AG09309 (cell line): Measurements from ENCODE around the gene CD2AP.
A peak's percentile ranks its signal among the peaks of the same experiment; 100 is the strongest.
"Not testable (repeated sequence)": the region's sequence is repeated elsewhere in the genome, so short reads cannot be mapped to it uniquely, and the experiment has no call there.

Experiments used
- DNase-seq: peaks from one replicate; pipeline ENCODE4 v3.0.0-alpha.2; 2010; ENCODE audit warnings: low read depth
- H3K4me3 ChIP-seq: 2 replicates; pipeline ENCODE4 v1.5.1; 2011; ENCODE audit warnings: mild to moderate bottlenecking, low read depth, low read length, moderate library complexity; ENCODE audit not compliant: control insufficient read depth
- CTCF ChIP-seq: IDR thresholded peaks from 2 replicates; pipeline ENCODE4 v1.5.1; 2011; ENCODE audit warnings: mild to moderate bottlenecking, low read depth, low read length, inconsistent platforms; ENCODE audit not compliant: insufficient read depth, control insufficient read depth; ENCODE audit errors: missing control alignments

The CD2AP gene

DNA sequence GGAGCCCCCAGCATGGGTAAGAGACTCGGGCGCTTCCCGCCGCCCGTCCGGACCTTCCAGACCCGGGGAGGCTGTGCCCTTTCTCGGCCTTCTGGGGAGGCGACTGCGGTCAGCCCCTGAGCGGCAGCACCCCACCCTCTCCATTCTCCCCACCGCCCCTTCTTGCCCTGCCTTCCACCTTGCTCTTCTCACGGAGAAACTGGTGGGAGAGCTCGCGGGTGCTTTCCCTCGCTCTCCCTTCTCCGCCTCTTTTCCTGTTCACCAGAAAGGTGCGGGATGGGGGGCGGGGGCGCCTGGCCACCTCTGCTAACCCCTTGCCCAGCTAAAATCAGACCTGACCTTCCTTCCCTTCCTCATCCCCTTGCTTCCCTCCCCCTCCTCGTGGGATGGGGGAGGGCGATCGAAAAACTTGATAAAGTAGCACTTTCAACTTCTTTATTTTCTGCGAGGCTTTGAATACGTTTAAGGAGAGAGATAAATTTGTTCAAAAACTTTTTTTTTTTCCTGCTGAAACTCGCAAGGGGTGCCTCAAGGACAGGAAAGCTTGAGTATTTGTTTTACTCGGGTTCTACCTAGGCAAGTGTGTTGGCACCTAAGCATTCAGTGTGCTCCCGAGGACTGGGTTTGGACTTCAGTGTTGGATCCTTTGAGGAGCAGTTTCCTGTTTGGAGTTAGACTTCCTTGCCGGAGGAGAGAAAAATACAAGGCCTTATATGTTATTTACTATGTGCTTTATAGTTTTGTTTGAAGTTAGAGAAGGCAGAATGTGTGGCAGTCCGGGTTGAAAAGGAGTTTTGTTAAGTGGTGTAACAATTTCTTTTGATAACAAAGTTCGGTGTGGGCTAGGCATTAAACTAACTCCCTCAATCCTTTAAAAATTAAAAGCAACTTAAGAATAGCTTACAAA lies 897 bp downstream of the CD2AP start:
- no peak for DNase-seq
- no peak for TF ChIP-seq CTCF
- peak overlapping the region; percentile 91 for H3K4me3 ChIP-seq

- TF ChIP-seq CTCF = no peak
- DNase-seq = no peak
- peak overlapping the region; percentile 91 for H3K4me3 ChIP-seq
These were observed 1.5 kb downstream of the CD2AP start for GRCh38 chr6:47479140-47479508.

GRCh38 chr6:47479874-47480273 lies 2.3 kb downstream of the CD2AP start:
- no peak for DNase-seq
- H3K4me3 ChIP-seq = no peak overlapping the region
- no peak for TF ChIP-seq CTCF

GRCh38 chr6:47481213-47481612 lies 3.6 kb downstream of the CD2AP start:
- H3K4me3 ChIP-seq = not testable (repeated sequence)

GRCh38 chr6:47481806-47482205 lies 4.2 kb downstream of the CD2AP start:
- TF ChIP-seq CTCF = no peak
- H3K4me3 ChIP-seq = no peak overlapping the region
- no peak for DNase-seq

More at GRCh38 chr6:47481213-47481612, 3.6 kb downstream of the CD2AP start:
- DNase-seq = not testable (repeated sequence)

DNA sequence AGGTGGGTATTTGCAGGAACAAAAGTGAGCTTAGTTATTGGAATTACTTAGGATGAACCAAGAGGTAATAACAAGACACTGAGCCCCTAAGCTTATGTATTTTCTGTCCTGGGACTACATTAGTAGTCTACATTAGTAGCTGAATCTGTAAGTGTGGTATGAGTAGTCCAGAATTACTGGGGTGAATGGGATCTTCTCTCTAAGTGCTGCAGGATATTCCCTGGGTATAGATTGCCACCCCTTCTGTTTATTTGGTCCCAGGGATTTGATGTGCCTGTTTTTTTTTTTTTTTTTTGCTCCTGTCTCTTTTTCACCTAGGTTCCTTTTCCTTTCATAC lies 5.9 kb downstream of the CD2AP start:
- no peak overlapping the region for H3K4me3 ChIP-seq
- DNase-seq = no peak

More for the DNA sequence above, 5.9 kb downstream of the CD2AP start:
- TF ChIP-seq CTCF = no peak
